HG03342 (cell line): ENCODE measurements around the gene SEC14L6.

Source experiments
- ATAC-seq: cut with Tn5 transposase; IDR thresholded peaks from one replicate; pipeline ENCODE4 v1.9.1; 2021; ENCODE audit warnings: mild to moderate bottlenecking, moderate library complexity; ENCODE audit not compliant: unreplicated experiment

The SEC14L6 gene

GRCh38 chr22:30538280-30538679, 8.3 kb downstream of the SEC14L6 start:
- no peak for ATAC-seq

- ATAC-seq, result no peak
These were observed 9.3 kb downstream of the SEC14L6 start for GRCh38 chr22:30537083-30537731.

- ATAC-seq, result no peak
These were observed 11.4 kb downstream of the SEC14L6 start for GRCh38 chr22:30535182-30535581.

- ATAC-seq, result no peak
These were observed 14.6 kb downstream of the SEC14L6 start for GRCh38 chr22:30531651-30532608.

GRCh38 chr22:30526656-30527055, 19.9 kb downstream of the SEC14L6 start:
- ATAC-seq, result no peak

GRCh38 chr22:30523646-30524489, 22.7 kb downstream of the SEC14L6 start:
- no peak for ATAC-seq

GRCh38 chr22:30521368-30522156, 25.0 kb downstream of the SEC14L6 start:
- ATAC-seq, result no peak

- ATAC-seq, result no peak
These were observed 26.6 kb downstream of the SEC14L6 start for GRCh38 chr22:30519842-30520425.

- no peak for ATAC-seq
These were observed 29.8 kb downstream of the SEC14L6 start for GRCh38 chr22:30516731-30517130.

- no peak for ATAC-seq
These were observed 30.3 kb downstream of the SEC14L6 start for GRCh38 chr22:30516273-30516672.

- no peak for ATAC-seq
These were observed 32.3 kb downstream of the SEC14L6 start for GRCh38 chr22:30514252-30514651.

GRCh38 chr22:30513462-30513861, 33.1 kb downstream of the SEC14L6 start:
- no peak for ATAC-seq

GRCh38 chr22:30511911-30512310, 34.6 kb downstream of the SEC14L6 start:
- ATAC-seq, result no peak

GRCh38 chr22:30511109-30511508, 35.4 kb downstream of the SEC14L6 start:
- ATAC-seq, result no peak

GRCh38 chr22:30508216-30508615, 38.3 kb downstream of the SEC14L6 start:
- no peak for ATAC-seq

GRCh38 chr22:30507670-30508069, 38.9 kb downstream of the SEC14L6 start:
- ATAC-seq, result no peak

GRCh38 chr22:30506507-30506968, 40.0 kb downstream of the SEC14L6 start:
- no peak for ATAC-seq

GRCh38 chr22:30503551-30503950, 43.0 kb downstream of the SEC14L6 start:
- no peak for ATAC-seq

GRCh38 chr22:30502911-30503310, 43.6 kb downstream of the SEC14L6 start:
- ATAC-seq, result no peak

- no peak for ATAC-seq
These were observed 44.4 kb downstream of the SEC14L6 start for GRCh38 chr22:30502153-30502552.
